Thyroid gland (tissue), 4 donors: ENCODE data around the gene LRP6. TPM values are rescaled to one million over a fixed set of nuclear protein-coding genes. Genes with fewer than 3 reads are reported as not detected.
A peak's percentile ranks its signal among the peaks of the same experiment; 100 is the strongest.

Experiments
- DNase-seq, 2 donors: peaks; one replicate each; pipeline ENCODE4 v3.0.0-alpha.2; 2019
- H3K27ac ChIP-seq, 3 donors: fragments of 200-600 bp; sonication (generic); 1 replicate in 2 of 3; 2 replicates in 1 of 3; pipeline ENCODE4 v1.5.1; 2016 to 2019; ENCODE audit warnings: mild to moderate bottlenecking in 1 of 3, moderate library complexity in 1 of 3
- H3K27me3 ChIP-seq: fragments of 200-600 bp; sonication (generic); one replicate; pipeline ENCODE4 v1.5.1; 2019
- H3K36me3 ChIP-seq, 2 donors: fragments of 200-600 bp; sonication (generic); one replicate each; pipeline ENCODE4 v1.5.1; 2016 to 2019
- H3K4me1 ChIP-seq, 2 donors: fragments of 200-600 bp; sonication (generic); one replicate each; pipeline ENCODE4 v1.5.1; 2017 to 2019
- H3K4me3 ChIP-seq, 3 donors: fragments of 200-600 bp; sonication (generic); replicated peaks in 1 of 3; 1 replicate in 2 of 3; 2 replicates in 1 of 3; pipeline ENCODE4 v1.5.1; 2016; ENCODE audit warnings: mild to moderate bottlenecking in 1 of 3
- H3K9me3 ChIP-seq: fragments of 200-600 bp; sonication (generic); one replicate; pipeline ENCODE4 v1.5.1; 2017
- CTCF ChIP-seq, 6 experiments: fragments of 200-600 bp in 3 of 6; fragments of 450-650 bp in 3 of 6; sonication (generic) in 3 of 6; IDR thresholded peaks; one replicate each; pipeline ENCODE4 v1.5.1; 2016 to 2019; ENCODE audit warnings: antibody characterized with exemption in 6 of 6, mild to moderate bottlenecking in 2 of 6, inconsistent platforms in 1 of 6, moderate library complexity in 1 of 6
- POLR2A ChIP-seq, 2 donors: fragments of 450-650 bp; IDR thresholded peaks; one replicate each; pipeline ENCODE4 v1.6.1; 2017; ENCODE audit warnings: antibody characterized with exemption in 2 of 2, mild to moderate bottlenecking in 2 of 2, moderate library complexity in 1 of 2
- WGBS, 2 donors: methylation state at CpG; one replicate each; pipeline ENCODE4 v1.1.5; 2017; 5-methylcytosine and 5-hydroxymethylcytosine counted together
- intact Hi-C: fragments of 100-400 bp; cut with DNase I; formaldehyde crosslinking; loops from one replicate; pipeline ENCODE4 v1.15.1; 2023
- total RNA-seq, 4 donors: library from RNA; depleted of rRNA; stranded (reverse); fragments of >200 nt; gene quantifications; one replicate each; pipeline ENCODE4 v1.2.3, GENCODE V29; 2016

The LRP6 gene
- total RNA-seq, 4 donors from 2014 or later: 38.7 to 47.7 (median 42.7) TPM

- Histone ChIP-seq H3K4me3 (no peak overlapping the region), H3K36me3 (no peaks in the 10 kb centered on the region), H3K27ac (no peak overlapping the region), H3K4me1 (peaks cover 1 to 2% of the 10 kb centered on the region in 2 donors), H3K27me3 (no peaks in the 10 kb centered on the region), H3K9me3 (no peaks in the 10 kb centered on the region)
- no peak for DNase-seq
- TF ChIP-seq CTCF (IDR thresholded peaks at IDR 0.05) (no peak), POLR2A (IDR thresholded peaks at IDR 0.05) (no peak)
- intact Hi-C loops: no loop called here
Observed at GRCh38 chr12:12166751-12167150, 100.1 kb downstream of the LRP6 start.

- peak overlapping the region in 1 of 3 donors; percentile 15 for H3K27ac ChIP-seq
Observed at GRCh38 chr12:12159988-12160387, 106.9 kb downstream of the LRP6 start.

GRCh38 chr12:12158858-12159257 lies 108.0 kb downstream of the LRP6 start:
- H3K27ac ChIP-seq: no peak overlapping the region
- no peak overlapping the region for H3K4me3 ChIP-seq
- H3K36me3 ChIP-seq: no peaks in the 10 kb centered on the region
- DNase-seq: no peak
- H3K4me1 ChIP-seq: peaks cover 0 to 10% of the 10 kb centered on the region in 2 donors
- no peaks in the 10 kb centered on the region for H3K27me3 ChIP-seq
- TF ChIP-seq CTCF (IDR thresholded peaks at IDR 0.05) (no peak), POLR2A (IDR thresholded peaks at IDR 0.05) (no peak)
- intact Hi-C loops: no loop called here
- WGBS, 2 donors: 82 to 88% methylated on average over 8 of the region's 8 CpGs
- no peaks in the 10 kb centered on the region for H3K9me3 ChIP-seq

More at GRCh38 chr12:12159988-12160387, 106.9 kb downstream of the LRP6 start:
- H3K36me3 ChIP-seq: no peaks in the 10 kb centered on the region
- TF ChIP-seq POLR2A (IDR thresholded peaks at IDR 0.05) (no peak), CTCF (IDR thresholded peaks at IDR 0.05) (no peak)
- no peak for DNase-seq
- peaks cover 0 to 10% of the 10 kb centered on the region in 2 donors for H3K4me1 ChIP-seq
- 50 to 72% methylated on average over 1 of the region's 1 CpG for WGBS, 2 donors
- H3K4me3 ChIP-seq: no peak overlapping the region
- H3K9me3 ChIP-seq: no peaks in the 10 kb centered on the region
- no peaks in the 10 kb centered on the region for H3K27me3 ChIP-seq
- intact Hi-C loops: no loop called here

GRCh38 chr12:12157424-12157823 lies 109.4 kb downstream of the LRP6 start:
- H3K9me3 ChIP-seq: no peaks in the 10 kb centered on the region
- no peak overlapping the region for H3K27ac ChIP-seq
- no peaks in the 10 kb centered on the region for H3K27me3 ChIP-seq
- H3K4me1 ChIP-seq: peaks cover 0 to 10% of the 10 kb centered on the region in 2 donors
- H3K36me3 ChIP-seq: no peaks in the 10 kb centered on the region
- H3K4me3 ChIP-seq: no peak overlapping the region
- no peak for DNase-seq
- TF ChIP-seq POLR2A (IDR thresholded peaks at IDR 0.05) (no peak), CTCF (IDR thresholded peaks at IDR 0.05) (no peak)
- intact Hi-C loops: no loop called here
- WGBS, 2 donors: 91 to 98% methylated on average over 1 of the region's 1 CpG

GRCh38 chr12:12156828-12157227 lies 110.0 kb downstream of the LRP6 start:
- 93 to 96% methylated on average over 2 of the region's 2 CpGs for WGBS, 2 donors
- no peak overlapping the region for H3K4me3 ChIP-seq
- peaks cover 0 to 10% of the 10 kb centered on the region in 2 donors for H3K4me1 ChIP-seq
- intact Hi-C loops: no loop called here
- H3K27me3 ChIP-seq: no peaks in the 10 kb centered on the region
- peak overlapping the region in 1 of 3 donors; percentile 22 for H3K27ac ChIP-seq
- H3K9me3 ChIP-seq: no peaks in the 10 kb centered on the region
- no peak for DNase-seq
- TF ChIP-seq CTCF (IDR thresholded peaks at IDR 0.05): no peak
- no peak for TF ChIP-seq POLR2A (IDR thresholded peaks at IDR 0.05)
- no peaks in the 10 kb centered on the region for H3K36me3 ChIP-seq
